Endothelial cell of umbilical vein (primary cell): ENCODE data around the gene EPHA4. TPM values are rescaled to one million over a fixed set of nuclear protein-coding genes. Genes with fewer than 3 reads are reported as not detected.

ENCODE experiments used
- BruUV-seq: library from RNA; stranded (reverse); fragments of 400-500 nt; replicated peaks from 2 replicates; lab custom pipeline; 2021; lab: Mats Ljungman, UMichigan
- CTCF ChIA-PET: fragments of 300-600, 350-600 bp; sonication (Branson Sonifier 250); formaldehyde crosslinking; loops from one replicate; lab custom pipeline; 2021; ENCODE audit warnings: antibody characterized with exemption, inconsistent platforms; lab: Charles Lee
- POLR2A ChIA-PET: fragments of 300-600, 350-600 bp; sonication (Branson Sonifier 250); formaldehyde crosslinking; loops from one replicate; lab custom pipeline; 2021; ENCODE audit warnings: antibody characterized with exemption, inconsistent platforms; lab: Charles Lee
- DNase-seq: peaks from one replicate; pipeline ENCODE4 v3.0.0-alpha.2; 2011; ENCODE audit warnings: low read depth, low spot score
- FAIRE-seq: peaks from 2 replicates; lab custom pipeline; 2011; peaks lifted over from hg19 to GRCh38; lab: Jason Lieb, UNC
- H2AFZ ChIP-seq: 2 replicates; pipeline ENCODE4 v1.6.0; 2012; ENCODE audit warnings: low read depth, low read length, control low read depth, inconsistent platforms
- H3K27ac ChIP-seq: 2 replicates; pipeline ENCODE4 v1.5.1; 2011; ENCODE audit warnings: low read depth, mild to moderate bottlenecking, control low read depth, low read length, moderate library complexity; ENCODE audit not compliant: insufficient read depth
- H3K27me3 ChIP-seq, 2 experiments: 2 replicates each; pipeline versions ENCODE4 v1.6.0 to v1.6.1; 2011; ENCODE audit warnings: low read length in 2 of 2, mixed read lengths in 1 of 2; ENCODE audit not compliant: control insufficient read depth in 2 of 2, insufficient read depth in 2 of 2
- H3K36me3 ChIP-seq, 2 experiments: 2 replicates in 1 of 2; 3 replicates in 1 of 2; pipeline ENCODE4 v1.5.1; 2011; ENCODE audit warnings: low read length in 2 of 2, mild to moderate bottlenecking in 1 of 2, moderate library complexity in 1 of 2; ENCODE audit not compliant: control insufficient read depth in 2 of 2, insufficient read depth in 2 of 2; ENCODE audit errors: extremely low read depth in 1 of 2
- H3K4me1 ChIP-seq: 3 replicates; pipeline ENCODE4 v1.5.1; 2011; ENCODE audit warnings: mild to moderate bottlenecking, low read length; ENCODE audit not compliant: control insufficient read depth, insufficient read depth; ENCODE audit errors: extremely low read depth
- H3K4me2 ChIP-seq: 2 replicates; pipeline ENCODE4 v1.6.1; 2011; ENCODE audit warnings: low read length, control low read depth, mixed read lengths; ENCODE audit not compliant: insufficient read depth
- H3K4me3 ChIP-seq, 3 experiments: fragments of 200-600 bp in 1 of 3; sonication (generic), shearing (Covaris generic) in 1 of 3; replicated peaks in 1 of 3; 2 replicates each; pipeline ENCODE4 v1.5.1; 2011 to 2016; ENCODE audit warnings: control low read depth in 3 of 3, low read length in 3 of 3, mild to moderate bottlenecking in 2 of 3, inconsistent platforms in 1 of 3, low read depth in 1 of 3, moderate library complexity in 1 of 3; ENCODE audit not compliant: insufficient read depth in 1 of 3
- H3K79me2 ChIP-seq: 2 replicates; pipeline ENCODE4 v1.6.0; 2012; ENCODE audit warnings: low read length, inconsistent platforms; ENCODE audit not compliant: control insufficient read depth, insufficient read depth
- H3K9ac ChIP-seq: replicated peaks from 2 replicates; pipeline ENCODE3; 2011; ENCODE audit warnings: low read length, control low read depth; ENCODE audit not compliant: insufficient read depth; ENCODE audit errors: extremely low read depth
- H3K9me1 ChIP-seq: replicated peaks from 3 replicates; pipeline ENCODE4 v1.6.0; 2011; ENCODE audit warnings: mild to moderate bottlenecking, low read length; ENCODE audit not compliant: control insufficient read depth, insufficient read depth; ENCODE audit errors: extremely low read depth
- H3K9me3 ChIP-seq: replicated peaks from 2 replicates; pipeline ENCODE4 v1.5.1; 2012; ENCODE audit warnings: low read length, inconsistent platforms; ENCODE audit not compliant: control insufficient read depth, insufficient read depth
- H4K20me1 ChIP-seq: replicated peaks from 2 replicates; pipeline ENCODE3; 2011; ENCODE audit warnings: mild to moderate bottlenecking, low read length; ENCODE audit not compliant: control insufficient read depth, insufficient read depth; ENCODE audit errors: extremely low read depth
- FOS ChIP-seq: IDR thresholded peaks from 2 replicates; pipeline ENCODE4 v1.6.1; 2011; ENCODE audit warnings: mild to moderate bottlenecking, low read length, moderate library complexity, borderline replicate concordance; ENCODE audit not compliant: insufficient read depth
- GATA2 ChIP-seq: IDR thresholded peaks from 2 replicates; pipeline ENCODE4 v1.7.0; 2011; ENCODE audit warnings: low read depth, mild to moderate bottlenecking, moderate library complexity, mixed read lengths, low read length; ENCODE audit not compliant: insufficient read length, insufficient read depth
- JUN ChIP-seq: IDR thresholded peaks from 2 replicates; pipeline ENCODE4 v1.6.1; 2011; ENCODE audit warnings: borderline replicate concordance, low read depth; ENCODE audit not compliant: insufficient read length, insufficient read depth
- MYC ChIP-seq: IDR thresholded peaks from one replicate; pipeline ENCODE4 v1.6.1; 2011; ENCODE audit warnings: mild to moderate bottlenecking, low read depth, low read length
- dilution Hi-C: fragments of 300-500 bp; cut with MboI; formaldehyde crosslinking; loops from one replicate; pipeline ENCODE4 v1.15.0; 2019; ENCODE audit warnings: low sequenced_read_pairs; ENCODE audit not compliant: extremely low pct_ligation_motif_present
- intact Hi-C: fragments of 100-400 bp; cut with micrococcal nuclease; formaldehyde crosslinking; loops from one replicate; pipeline ENCODE4 v1.10.0; 2022
- polyA plus RNA-seq, 4 experiments: library from polyadenylated mRNA; depleted of rRNA in 3 of 4; stranded (reverse) in 3 of 4; unstranded in 1 of 4; fragments of >200 nt; gene quantifications; 2 replicates each; pipeline versions ENCODE4 v1.2.1 to v1.2.3, GENCODE V29; 2011 to 2012; ENCODE audit warnings: missing spikeins in 1 of 4
- total RNA-seq: library from RNA; stranded (reverse); gene quantifications from 2 replicates; pipeline ENCODE4 v1.2.3, GENCODE V29; 2021
- TF ChIP-seq, protein P1 (sequence below): IDR thresholded peaks from 2 replicates; pipeline ENCODE4 v1.6.1; 2011; ENCODE audit not compliant: insufficient read depth, insufficient read length

The EPHA4 gene
- total and polyA plus RNA-seq, 2 donors (not counting 3 experiments of a cell fraction or from before 2014, with no cell fraction given): 11.9 to 19.8 TPM

GRCh38 chr2:221449406-221449805, 122.7 kb downstream of the EPHA4 start:
- no peak overlapping the region for H3K27ac ChIP-seq
- TF ChIP-seq, protein P1, sequence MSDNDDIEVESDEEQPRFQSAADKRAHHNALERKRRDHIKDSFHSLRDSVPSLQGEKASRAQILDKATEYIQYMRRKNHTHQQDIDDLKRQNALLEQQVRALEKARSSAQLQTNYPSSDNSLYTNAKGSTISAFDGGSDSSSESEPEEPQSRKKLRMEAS: no peak
- no TSS peak for BruUV-seq
- DNase-seq (no peak), FAIRE-seq (no peak)
- H3K4me1 ChIP-seq: peaks cover 14% of the 10 kb centered on the region
- intact Hi-C loops (loop anchor here (5.0 kb wide), 1 partner anchor 1283 kb away; no protein-coding TSS in a partner anchor), dilution Hi-C loops (no loop called here)
- ChIA-PET CTCF (no interaction called here), POLR2A (no interaction called here)
- no peak overlapping the region for H3K4me3 ChIP-seq
- H3K9me3 ChIP-seq: no peaks in the 10 kb centered on the region
- H3K4me2 ChIP-seq: no peak overlapping the region
- H2AFZ ChIP-seq: no peak overlapping the region
- H4K20me1 ChIP-seq: no peaks in the 10 kb centered on the region
- no peaks in the 10 kb centered on the region for H3K79me2 ChIP-seq
- H3K36me3 ChIP-seq: peaks cover 0 to 2% of the 10 kb centered on the region in 2 experiments
- H3K27me3 ChIP-seq: no peaks in the 10 kb centered on the region
- no peaks in the 10 kb centered on the region for H3K9me1 ChIP-seq
- H3K9ac ChIP-seq: no peak overlapping the region

DNA sequence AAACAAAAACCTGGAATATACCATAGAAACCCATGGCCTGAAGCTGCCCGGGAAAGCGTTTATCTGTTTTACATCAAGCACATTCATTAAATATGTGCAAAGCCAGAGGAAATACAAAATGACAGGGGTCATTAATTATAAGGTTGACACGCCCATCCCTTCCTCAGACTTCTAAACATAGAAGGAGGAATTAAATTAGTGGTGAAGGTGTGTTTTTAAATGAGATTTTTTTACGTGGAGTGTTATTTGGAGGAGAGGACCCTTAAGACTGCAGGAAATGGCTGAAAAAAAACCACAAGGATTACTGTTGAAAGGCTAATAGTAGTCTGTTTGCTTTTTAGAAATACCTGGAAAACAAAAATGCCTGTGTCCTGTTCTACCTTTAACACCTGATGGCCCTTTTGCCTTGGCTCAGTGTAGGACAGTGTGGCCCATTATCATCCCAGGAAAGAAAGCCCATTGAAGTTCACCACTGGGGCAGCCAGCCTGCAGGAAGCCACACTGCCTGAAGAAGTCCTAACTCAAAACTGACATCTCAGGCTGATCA, 123.2 kb downstream of the EPHA4 start:
- H3K79me2 ChIP-seq: no peaks in the 10 kb centered on the region
- no peak overlapping the region for H3K4me3 ChIP-seq
- H3K9ac ChIP-seq: no peak overlapping the region
- H3K27ac ChIP-seq: no peak overlapping the region
- dilution Hi-C loops: no loop called here
- intact Hi-C loops: loop anchor here (5.0 kb wide), 1 partner anchor 1283 kb away; no protein-coding TSS in a partner anchor
- no peak overlapping the region for H2AFZ ChIP-seq
- H3K9me1 ChIP-seq: no peaks in the 10 kb centered on the region
- peak; percentile 21 for DNase-seq
- H3K4me1 ChIP-seq: peaks cover 19% of the 10 kb centered on the region
- FAIRE-seq: no peak
- no peaks in the 10 kb centered on the region for H3K27me3 ChIP-seq
- ChIA-PET CTCF (interaction anchor here (0.7 to 1.6 kb wide), 2 partner anchors 9 to 15 kb away, joined by 3 to 4 read pairs; no protein-coding TSS in a partner anchor), POLR2A (no interaction called here)
- no peaks in the 10 kb centered on the region for H3K9me3 ChIP-seq
- H3K4me2 ChIP-seq: no peak overlapping the region
- H3K36me3 ChIP-seq: peaks cover 0 to 2% of the 10 kb centered on the region in 2 experiments
- no TSS peak for BruUV-seq
- no peaks in the 10 kb centered on the region for H4K20me1 ChIP-seq
- TF ChIP-seq, protein P1: no peak
- TF ChIP-seq GATA2 (no peak), FOS (no peak), JUN (no peak), MYC (no peak)
